Loucy (cell line): ENCODE results near the gene RAET1G.

Source experiments
- CTCF ChIP-seq: fragments of 200-600 bp; sonication (generic); conservative IDR thresholded peaks from 2 replicates; pipeline ENCODE4 v1.5.1; 2014; ENCODE audit warnings: mild to moderate bottlenecking, antibody characterized with exemption, low read length
- EZH2phosphoT487 ChIP-seq: fragments of 200-600 bp; IDR thresholded peaks from 2 replicates; pipeline ENCODE4 v1.6.1; 2018; ENCODE audit warnings: antibody characterized with exemption, mild to moderate bottlenecking, moderate library complexity, borderline replicate concordance

GRCh38 chr6:149923327-149923986 lies 536 bp upstream of the RAET1G start:
- TF ChIP-seq CTCF, result no peak
- TF ChIP-seq EZH2phosphoT487, result no peak
